H9 (cell line): ENCODE results near the gene PDLIM7. TPM values are rescaled to one million over a fixed set of nuclear protein-coding genes. Genes with fewer than 3 reads are reported as not detected.

Experiments used
- DNase-seq: peaks from one replicate; pipeline ENCODE4 v3.0.0-alpha.2; 2017
- H2AFZ ChIP-seq: one replicate; pipeline ENCODE4 v1.6.1; 2013; ENCODE audit warnings: mild to moderate bottlenecking, low read length, control low read depth, moderate library complexity
- H2AK5ac ChIP-seq: 2 replicates; pipeline ENCODE4 v1.6.1; 2013; ENCODE audit warnings: low read length, control low read depth, mixed read lengths; ENCODE audit not compliant: insufficient read length
- H2BK120ac ChIP-seq: one replicate; pipeline ENCODE4 v1.6.1; 2013; ENCODE audit warnings: low read depth, mild to moderate bottlenecking, low read length, control low read depth, inconsistent platforms; ENCODE audit not compliant: poor library complexity, severe bottlenecking
- H2BK12ac ChIP-seq: 2 replicates; pipeline ENCODE4 v1.6.1; 2013; ENCODE audit warnings: low read length, control low read depth, mixed read lengths, low read depth; ENCODE audit not compliant: insufficient read length
- H2BK15ac ChIP-seq: 2 replicates; pipeline ENCODE4 v1.6.1; 2013; ENCODE audit warnings: low read depth, low read length, control low read depth
- H2BK20ac ChIP-seq: one replicate; pipeline ENCODE4 v1.6.1; 2013; ENCODE audit warnings: low read depth, mild to moderate bottlenecking, low read length, control low read depth, inconsistent platforms; ENCODE audit not compliant: poor library complexity, severe bottlenecking
- H2BK5ac ChIP-seq: 2 replicates; pipeline ENCODE4 v1.6.1; 2013; ENCODE audit warnings: low read length, control low read depth, mixed read lengths; ENCODE audit not compliant: insufficient read length
- H3K14ac ChIP-seq: 2 replicates; pipeline ENCODE4 v1.6.1; 2013; ENCODE audit warnings: low read length, control low read depth; ENCODE audit not compliant: insufficient read depth
- H3K18ac ChIP-seq: 2 replicates; pipeline ENCODE4 v1.6.1; 2013; ENCODE audit warnings: low read depth, mild to moderate bottlenecking, mixed read lengths, low read length, control low read depth; ENCODE audit not compliant: insufficient read length
- H3K23ac ChIP-seq: 2 replicates; pipeline ENCODE4 v1.6.1; 2013; ENCODE audit warnings: low read length, control low read depth, mixed read lengths, low read depth; ENCODE audit not compliant: insufficient read length
- H3K23me2 ChIP-seq: 2 replicates; pipeline ENCODE4 v1.6.1; 2013; ENCODE audit warnings: low read depth, mild to moderate bottlenecking, mixed read lengths, low read length, control low read depth; ENCODE audit not compliant: insufficient read length, poor library complexity, severe bottlenecking
- H3K27ac ChIP-seq: 2 replicates; pipeline ENCODE4 v1.5.1; 2013; ENCODE audit warnings: low read length, control low read depth, mixed read lengths, low read depth; ENCODE audit not compliant: insufficient read length
- H3K27me3 ChIP-seq: 2 replicates; pipeline ENCODE4 v1.6.1; 2013; ENCODE audit warnings: low read length, control low read depth, inconsistent platforms; ENCODE audit not compliant: insufficient read depth
- H3K4ac ChIP-seq: 2 replicates; pipeline ENCODE4 v1.6.1; 2013; ENCODE audit warnings: low read depth, mild to moderate bottlenecking, control low read depth, inconsistent platforms, low read length, moderate library complexity
- H3K4me1 ChIP-seq: 2 replicates; pipeline ENCODE4 v1.6.1; 2013; ENCODE audit warnings: low read length, control low read depth, inconsistent platforms; ENCODE audit not compliant: insufficient read depth
- H3K4me2 ChIP-seq: 2 replicates; pipeline ENCODE4 v1.6.1; 2013; ENCODE audit warnings: low read length, control low read depth, mixed read lengths; ENCODE audit not compliant: insufficient read length, insufficient read depth
- H3K56ac ChIP-seq: 2 replicates; pipeline ENCODE4 v1.6.1; 2013; ENCODE audit warnings: low read depth, mild to moderate bottlenecking, mixed read lengths, low read length, control low read depth; ENCODE audit not compliant: insufficient read length
- H3K79me1 ChIP-seq: 2 replicates; pipeline ENCODE4 v1.6.1; 2013; ENCODE audit warnings: low read depth, mild to moderate bottlenecking, moderate library complexity, low read length, control low read depth, inconsistent platforms; ENCODE audit not compliant: insufficient read depth, poor library complexity, severe bottlenecking
- H3K79me2 ChIP-seq: 2 replicates; pipeline ENCODE4 v1.6.1; 2013; ENCODE audit warnings: low read length, control low read depth, inconsistent platforms; ENCODE audit not compliant: insufficient read depth
- H3K9ac ChIP-seq: 2 replicates; pipeline ENCODE4 v1.6.1; 2013; ENCODE audit warnings: low read length, control low read depth, mixed read lengths; ENCODE audit not compliant: insufficient read length; ENCODE audit errors: extremely low read depth
- H3K9me3 ChIP-seq: one replicate; pipeline ENCODE4 v1.6.1; 2013; ENCODE audit warnings: low read depth, low read length, inconsistent platforms; ENCODE audit not compliant: control insufficient read depth
- H3T11ph ChIP-seq: one replicate; pipeline ENCODE4 v1.6.1; 2013; ENCODE audit warnings: mild to moderate bottlenecking, low read length, control low read depth, inconsistent platforms
- H4K20me1 ChIP-seq: one replicate; pipeline ENCODE4 v1.6.1; 2013; ENCODE audit not compliant: control insufficient read depth, insufficient read length, insufficient read depth
- H4K5ac ChIP-seq: 2 replicates; pipeline ENCODE4 v1.6.1; 2013; ENCODE audit warnings: low read depth, mild to moderate bottlenecking, mixed read lengths, low read length, control low read depth; ENCODE audit not compliant: insufficient read length
- H4K8ac ChIP-seq: replicated peaks from 2 replicates; pipeline ENCODE4 v1.6.1; 2013; ENCODE audit warnings: low read length, control low read depth, mixed read lengths, low read depth; ENCODE audit not compliant: insufficient read length
- H4K91ac ChIP-seq: 2 replicates; pipeline ENCODE4 v1.6.1; 2013; ENCODE audit warnings: low read depth, mild to moderate bottlenecking, moderate library complexity, mixed read lengths, low read length, control low read depth; ENCODE audit not compliant: insufficient read length
- H3K27ac Mint-ChIP-seq, 3 experiments: 2 replicates in 2 of 3; 3 replicates in 1 of 3; pipeline ENCODE4 v1.8.0; 2020 to 2021; ENCODE audit warnings: mixed read lengths in 3 of 3, mild to moderate bottlenecking in 1 of 3, moderate library complexity in 1 of 3
- H3K27me3 Mint-ChIP-seq: 2 replicates; pipeline ENCODE4 v1.8.0; 2021; ENCODE audit warnings: low read depth, mild to moderate bottlenecking, moderate library complexity, mixed read lengths
- H3K36me3 Mint-ChIP-seq, 3 experiments: 2 replicates in 2 of 3; 3 replicates in 1 of 3; pipeline ENCODE4 v1.8.0; 2020 to 2021; ENCODE audit warnings: low read depth in 3 of 3, mixed read lengths in 3 of 3; ENCODE audit not compliant: insufficient read depth in 1 of 3
- H3K4me1 Mint-ChIP-seq, 2 experiments: 2 replicates each; pipeline ENCODE4 v1.8.0; 2020; ENCODE audit warnings: mixed read lengths in 2 of 2
- H3K4me3 Mint-ChIP-seq, 2 experiments: 2 replicates in 1 of 2; 3 replicates in 1 of 2; pipeline ENCODE4 v1.8.0; 2020 to 2021; ENCODE audit warnings: mild to moderate bottlenecking in 2 of 2, mixed read lengths in 2 of 2, moderate library complexity in 1 of 2
- H3K9me3 Mint-ChIP-seq, 2 experiments: 2 replicates in 1 of 2; 3 replicates in 1 of 2; pipeline ENCODE4 v1.8.0; 2020; ENCODE audit warnings: mild to moderate bottlenecking in 2 of 2, mixed read lengths in 2 of 2, moderate library complexity in 1 of 2
- WGBS: extraction: QIAGEN DNeasy Blood & Tissue Kit; methylation state at CpG from one replicate; pipeline ENCODE4 v1.1.7; 2013; ENCODE audit warnings: missing lambda C conversion rate, low lambda C conversion rate, mixed read lengths; ENCODE audit not compliant: insufficient read length; ENCODE audit errors: extremely low coverage; 5-methylcytosine and 5-hydroxymethylcytosine counted together
- total RNA-seq: library from RNA; stranded (reverse); gene quantifications from 2 replicates; pipeline ENCODE4 v1.2.1, GENCODE V29; 2021
- TF ChIP-seq, protein P1 (sequence below): fragments of 200-600 bp; sonication (generic); conservative IDR thresholded peaks from 3 replicates; pipeline ENCODE4 v1.8.0; 2021; ENCODE audit warnings: antibody characterized with exemption, mild to moderate bottlenecking

The PDLIM7 gene
- total RNA-seq, 1 experiment from 2014 or later = 137 TPM

- Histone ChIP-seq H3K23ac (no peak overlapping the region), H2AK5ac (no peak overlapping the region), H3K79me1 (no peaks in the 10 kb centered on the region), H3K18ac (no peak overlapping the region), H4K20me1 (no peaks in the 10 kb centered on the region), H3K27me3 (no peaks in the 10 kb centered on the region), H3K9ac (no peak overlapping the region), H2AFZ (no peak overlapping the region), H3K9me3 (no peaks in the 10 kb centered on the region), H3K4me1 (no peaks in the 10 kb centered on the region), H4K91ac (no peak overlapping the region), H3K23me2 (no peaks in the 10 kb centered on the region), H2BK12ac (no peak overlapping the region), H3K4ac (no peak overlapping the region), H2BK5ac (no peak overlapping the region), H3K56ac (no peak overlapping the region), H3K79me2 (no peaks in the 10 kb centered on the region), H2BK15ac (no peak overlapping the region), H3K4me2 (no peak overlapping the region), H3K14ac (no peak overlapping the region), H4K8ac (no peak overlapping the region), H3K27ac (no peak overlapping the region), H4K5ac (no peak overlapping the region), H3T11ph (no peak overlapping the region), H2BK20ac (no peak overlapping the region), H2BK120ac (no peak overlapping the region)
- H3K27ac Mint-ChIP-seq = no peak overlapping the region; a peak in 3 of 7 replicates
- H3K9me3 Mint-ChIP-seq = no peaks in the 10 kb centered on the region
- no peak for DNase-seq
- no peaks in the 10 kb centered on the region for H3K27me3 Mint-ChIP-seq
- TF ChIP-seq, protein P1, sequence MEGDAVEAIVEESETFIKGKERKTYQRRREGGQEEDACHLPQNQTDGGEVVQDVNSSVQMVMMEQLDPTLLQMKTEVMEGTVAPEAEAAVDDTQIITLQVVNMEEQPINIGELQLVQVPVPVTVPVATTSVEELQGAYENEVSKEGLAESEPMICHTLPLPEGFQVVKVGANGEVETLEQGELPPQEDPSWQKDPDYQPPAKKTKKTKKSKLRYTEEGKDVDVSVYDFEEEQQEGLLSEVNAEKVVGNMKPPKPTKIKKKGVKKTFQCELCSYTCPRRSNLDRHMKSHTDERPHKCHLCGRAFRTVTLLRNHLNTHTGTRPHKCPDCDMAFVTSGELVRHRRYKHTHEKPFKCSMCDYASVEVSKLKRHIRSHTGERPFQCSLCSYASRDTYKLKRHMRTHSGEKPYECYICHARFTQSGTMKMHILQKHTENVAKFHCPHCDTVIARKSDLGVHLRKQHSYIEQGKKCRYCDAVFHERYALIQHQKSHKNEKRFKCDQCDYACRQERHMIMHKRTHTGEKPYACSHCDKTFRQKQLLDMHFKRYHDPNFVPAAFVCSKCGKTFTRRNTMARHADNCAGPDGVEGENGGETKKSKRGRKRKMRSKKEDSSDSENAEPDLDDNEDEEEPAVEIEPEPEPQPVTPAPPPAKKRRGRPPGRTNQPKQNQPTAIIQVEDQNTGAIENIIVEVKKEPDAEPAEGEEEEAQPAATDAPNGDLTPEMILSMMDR = no peak
- no peak overlapping the region for H3K4me3 Mint-ChIP-seq
- no peaks in the 10 kb centered on the region for H3K4me1 Mint-ChIP-seq
- peaks cover 20 to 44% (median 31%) of the 10 kb centered on the region in 3 experiments; a peak in 6 of 7 replicates for H3K36me3 Mint-ChIP-seq
- WGBS = no CpG with 5 or more reads among the region's 27 CpGs
Observed at GRCh38 chr5:177531209-177531940, 34.0 kb upstream of the PDLIM7 start.
